ENCODE measurements around the gene DMAC2.
"Not testable (repeated sequence)": the region's sequence is repeated elsewhere in the genome, so short reads cannot be mapped to it uniquely, and the experiment has no call there.

Gene DMAC2

DNA sequence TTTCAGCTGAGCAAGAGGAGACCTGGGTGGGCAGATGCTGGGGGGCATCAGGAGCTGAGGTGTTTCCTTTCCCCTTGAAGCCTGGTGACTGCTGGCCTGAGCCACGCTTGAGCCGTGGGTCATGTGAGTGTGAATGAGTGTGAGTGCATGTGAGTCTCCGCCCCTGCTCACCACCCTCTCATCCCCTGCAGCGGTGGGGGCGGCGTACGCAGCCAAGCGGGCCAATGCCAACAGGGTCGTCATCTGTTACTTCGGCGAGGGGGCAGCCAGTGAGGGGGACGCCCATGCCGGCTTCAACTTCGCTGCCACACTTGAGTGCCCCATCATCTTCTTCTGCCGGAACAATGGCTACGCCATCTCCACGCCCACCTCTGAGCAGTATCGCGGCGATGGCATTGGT, 17.7 kb downstream of the DMAC2 start:
- no peak for DNase-seq

DNA sequence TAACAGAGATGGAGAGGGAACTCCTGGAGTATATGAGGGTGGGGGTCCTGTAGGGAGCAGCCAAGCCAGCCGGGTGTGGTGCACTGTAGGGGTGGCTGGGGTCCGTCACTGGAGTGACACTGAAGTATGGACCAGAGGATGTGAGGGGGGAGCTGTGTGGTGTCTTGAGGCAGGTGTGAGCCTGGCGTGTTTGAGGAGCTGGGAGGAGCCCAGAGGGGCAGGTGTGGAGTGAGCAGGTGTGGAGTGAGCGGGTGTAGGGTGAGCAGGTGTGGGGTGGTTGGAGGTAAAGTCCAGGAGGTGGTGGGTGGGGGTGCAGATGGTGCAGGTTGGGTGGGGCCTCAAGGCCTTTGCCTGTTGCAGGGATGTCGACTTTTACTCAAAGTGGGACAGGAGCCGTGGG, 18.4 kb downstream of the DMAC2 start:
- DNase-seq = no peak

DNA sequence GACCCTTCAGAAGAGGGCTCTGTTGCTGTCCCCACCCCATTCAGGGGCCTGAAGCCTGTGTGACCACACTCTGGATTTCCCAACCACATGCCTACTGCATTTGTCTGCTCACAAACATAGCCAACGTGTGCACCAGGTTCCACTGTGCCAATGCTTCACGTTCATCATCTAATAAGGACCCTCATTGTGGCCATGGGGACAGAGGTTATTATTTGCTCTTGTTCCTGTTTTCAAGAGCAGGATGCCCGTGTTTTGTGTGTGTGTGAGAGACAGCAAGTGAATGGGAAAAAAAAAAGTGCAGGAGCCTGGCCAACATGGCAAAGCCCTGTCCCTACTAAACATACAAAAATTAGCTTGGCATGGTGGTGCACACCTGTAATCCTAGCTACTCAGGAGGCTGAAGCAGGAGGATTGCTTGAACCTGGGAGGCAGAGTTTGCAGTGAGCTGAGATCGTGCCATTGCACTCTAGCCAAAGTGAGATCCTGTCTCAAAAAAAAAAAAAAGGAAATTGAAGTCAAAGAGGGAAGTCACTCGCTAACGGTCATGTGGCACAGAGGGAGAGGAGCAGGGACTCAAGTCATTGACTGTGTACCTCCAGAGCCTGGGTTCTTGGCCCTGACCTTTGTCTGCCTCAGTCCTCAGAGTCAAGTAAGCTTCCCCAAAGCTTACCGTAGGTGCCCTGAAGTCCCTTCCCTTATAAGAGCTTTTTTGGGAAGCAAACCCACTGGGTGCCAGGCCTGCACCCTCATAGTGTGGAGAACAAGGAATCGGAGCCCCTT, 19.4 kb downstream of the DMAC2 start:
- no peak for DNase-seq

DNA sequence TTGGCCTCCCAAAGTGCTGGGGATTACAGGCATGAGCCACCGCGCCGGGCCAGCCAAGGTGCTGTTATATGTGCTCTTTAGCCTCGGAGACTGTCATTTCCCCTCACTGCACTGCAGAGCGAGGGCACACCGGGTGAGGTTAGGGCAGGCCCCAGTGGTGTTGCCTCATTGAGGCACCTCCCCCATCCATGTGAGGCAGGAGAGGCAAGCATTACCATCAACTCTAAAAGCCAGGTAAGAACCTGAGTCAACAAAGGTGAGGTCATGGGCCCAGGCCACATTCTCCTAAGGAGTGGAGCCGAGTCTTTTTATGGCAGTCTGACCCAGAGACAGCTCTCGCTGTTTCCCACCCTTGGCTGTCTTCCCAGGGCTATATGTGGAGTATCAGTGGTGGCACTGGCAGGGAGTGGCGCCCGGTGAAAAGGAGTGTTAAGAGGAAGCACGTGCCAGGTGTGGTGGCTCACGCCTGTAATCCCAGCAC, 23.5 kb downstream of the DMAC2 start:
- DNase-seq = no peak

DNA sequence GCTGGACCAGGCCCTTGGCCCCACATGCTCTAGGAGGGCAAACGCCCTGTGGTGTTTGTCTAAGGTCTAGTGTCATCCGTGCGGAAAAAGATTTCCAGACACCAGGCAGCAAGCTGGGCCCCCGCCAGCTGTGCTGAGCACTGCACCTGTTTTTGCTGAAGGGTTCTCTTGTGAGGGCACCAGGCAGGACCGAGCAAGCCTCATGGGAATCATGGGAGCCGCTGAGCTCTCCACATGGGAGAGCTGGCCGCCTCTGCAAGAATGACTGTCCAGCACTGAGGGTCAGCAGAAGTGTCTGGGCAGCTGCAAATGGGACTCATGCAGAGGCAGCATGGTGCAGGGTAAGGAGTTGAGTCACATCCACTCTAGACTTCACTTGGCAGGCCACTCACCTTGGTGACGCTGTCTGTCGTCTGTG, 24.5 kb downstream of the DMAC2 start:
- DNase-seq = no peak

DNA sequence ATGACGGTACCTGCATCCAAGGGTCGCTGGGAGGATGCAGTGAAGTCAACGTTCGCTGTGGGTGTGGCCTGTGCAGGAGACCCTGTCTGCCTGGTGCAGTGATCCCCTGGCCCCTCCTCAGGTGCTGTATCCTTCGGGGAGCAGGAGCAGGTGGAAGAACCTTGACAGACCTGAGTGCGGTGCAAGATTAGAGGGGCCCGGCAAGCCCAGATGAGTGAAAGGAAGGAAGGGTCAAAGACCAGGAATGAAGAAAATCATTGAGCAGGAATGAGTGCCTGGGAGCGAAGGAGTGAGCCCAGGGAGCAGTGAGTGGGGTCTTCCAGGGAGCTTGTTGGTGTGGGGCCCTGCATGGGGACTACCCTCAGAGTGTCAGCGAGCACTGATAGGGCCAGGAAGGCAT, 25.3 kb downstream of the DMAC2 start:
- DNase-seq = no peak

DNA sequence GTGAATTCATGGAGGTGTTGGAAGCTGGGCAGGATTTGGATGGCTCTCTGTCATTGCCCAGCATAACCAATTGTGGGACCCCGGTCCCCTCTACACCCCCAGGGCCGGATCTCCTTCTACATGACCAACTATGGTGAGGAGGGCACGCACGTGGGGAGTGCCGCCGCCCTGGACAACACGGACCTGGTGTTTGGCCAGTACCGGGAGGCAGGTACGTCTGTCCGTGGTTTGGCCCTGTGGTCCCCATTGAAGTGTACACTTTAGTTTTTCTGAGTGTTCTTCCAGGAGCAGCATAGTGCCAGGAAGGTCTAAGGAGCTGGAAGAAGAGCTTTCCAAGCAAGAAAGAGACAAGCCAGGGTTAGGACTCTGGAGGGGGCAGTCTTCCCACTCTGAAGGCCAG, 25.8 kb downstream of the DMAC2 start:
- DNase-seq = no peak

DNA sequence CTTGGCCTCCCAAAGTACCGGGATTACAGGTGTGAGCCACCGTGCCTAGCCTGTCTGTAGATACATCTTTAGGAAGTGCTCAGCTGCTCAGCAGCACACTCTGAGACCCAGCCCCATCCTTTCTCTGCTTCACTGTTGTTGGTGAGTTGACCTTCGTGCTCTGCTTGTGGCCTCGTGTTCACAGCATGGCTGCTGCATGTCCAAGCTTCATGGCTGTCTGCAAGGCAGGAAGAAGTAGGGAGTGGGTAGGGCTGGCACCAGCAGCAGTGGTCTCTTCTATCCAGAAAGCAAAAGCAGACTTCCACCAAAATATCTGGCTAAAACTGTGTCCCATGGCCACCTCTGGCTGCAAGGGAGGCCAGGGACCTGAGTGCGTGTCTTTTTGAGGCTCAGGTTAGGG, 26.8 kb downstream of the DMAC2 start:
- DNase-seq = no peak

DNA sequence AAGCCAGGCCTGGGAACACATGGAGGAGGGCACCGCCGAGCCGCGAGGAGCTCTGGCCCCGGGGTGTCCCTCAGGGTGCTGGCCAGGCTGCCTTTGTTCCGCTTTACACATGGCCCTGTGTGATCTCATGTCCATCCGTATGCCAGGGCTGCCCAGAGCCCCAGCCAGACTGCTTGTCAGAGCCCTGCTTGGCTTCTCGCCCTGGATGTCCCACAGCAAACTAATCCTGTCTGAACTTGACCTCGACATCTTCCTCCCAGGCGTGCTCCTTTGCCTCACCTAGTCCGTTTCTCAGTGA, 27.8 kb downstream of the DMAC2 start:
- DNase-seq = no peak

DNA sequence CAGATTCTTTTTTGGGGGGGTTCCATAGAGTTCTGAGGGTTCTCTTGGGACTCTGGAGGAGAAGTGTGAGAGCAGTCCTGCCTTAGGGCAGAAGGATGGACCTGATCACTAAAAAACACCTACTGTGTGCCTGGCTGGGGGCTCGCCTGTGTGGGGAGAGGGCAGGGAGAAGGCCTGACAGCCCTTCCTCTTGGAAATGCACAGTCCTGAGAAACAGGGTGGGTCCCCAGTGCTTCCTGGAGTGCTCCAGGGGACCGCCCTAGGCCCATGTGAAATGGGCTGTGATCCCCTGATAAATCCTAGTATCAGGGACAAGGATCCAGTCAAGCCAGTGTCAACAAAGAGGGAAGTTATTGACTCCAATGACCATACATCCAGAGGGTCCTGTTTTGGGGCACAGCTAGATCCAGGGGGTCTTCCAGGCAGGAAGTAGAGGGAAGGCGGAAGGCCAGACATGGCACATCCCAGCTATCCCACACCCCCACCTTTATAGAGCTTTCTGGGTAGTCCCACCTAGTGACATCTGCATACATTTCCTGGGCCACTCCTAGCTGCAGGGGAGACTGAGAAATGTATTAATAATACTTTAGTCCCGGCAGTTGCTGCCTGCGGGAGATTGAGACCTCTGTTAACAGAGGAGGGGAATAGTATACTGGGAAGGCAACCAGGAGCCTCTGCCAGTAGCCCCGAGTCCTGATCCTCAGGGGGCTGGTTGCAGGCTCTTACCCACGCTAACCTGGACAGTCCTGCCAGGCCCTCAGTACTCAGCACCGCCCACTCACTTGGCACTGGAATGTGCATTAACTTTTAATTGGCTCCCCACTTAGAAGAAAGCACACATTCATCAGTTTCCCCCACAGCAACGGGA, 28.4 kb downstream of the DMAC2 start:
- DNase-seq = no peak

DNA sequence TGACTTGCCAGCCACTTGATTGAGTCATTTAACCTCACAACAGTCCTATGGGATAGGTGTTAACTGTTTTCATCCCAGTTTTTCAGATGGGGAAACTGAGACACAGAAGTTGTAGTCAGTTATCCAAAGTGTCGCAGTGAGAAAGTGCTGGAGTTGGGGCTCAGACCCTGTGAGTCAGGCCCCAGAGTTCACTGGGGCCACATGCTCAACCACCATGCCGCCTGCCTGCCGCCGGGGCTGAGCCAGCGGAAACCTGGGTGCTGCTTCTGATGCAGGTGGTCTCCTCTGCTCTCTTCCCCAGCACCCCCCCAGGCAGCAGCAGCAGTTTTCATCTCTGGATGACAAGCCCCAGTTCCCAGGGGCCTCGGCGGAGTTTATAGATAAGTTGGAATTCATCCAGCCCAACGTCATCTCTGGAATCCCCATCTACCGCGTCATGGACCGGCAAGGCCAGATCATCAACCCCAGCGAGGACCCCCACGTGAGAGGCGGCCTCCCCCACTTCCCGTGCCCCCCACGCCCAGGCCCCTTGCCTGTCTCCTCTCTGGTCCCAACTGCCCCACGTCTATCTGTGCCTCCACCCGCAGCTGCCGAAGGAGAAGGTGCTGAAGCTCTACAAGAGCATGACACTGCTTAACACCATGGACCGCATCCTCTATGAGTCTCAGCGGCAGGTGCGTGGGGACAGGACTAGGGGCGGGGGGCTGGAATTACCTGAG, 29.2 kb downstream of the DMAC2 start:
- DNase-seq = no peak

DNA sequence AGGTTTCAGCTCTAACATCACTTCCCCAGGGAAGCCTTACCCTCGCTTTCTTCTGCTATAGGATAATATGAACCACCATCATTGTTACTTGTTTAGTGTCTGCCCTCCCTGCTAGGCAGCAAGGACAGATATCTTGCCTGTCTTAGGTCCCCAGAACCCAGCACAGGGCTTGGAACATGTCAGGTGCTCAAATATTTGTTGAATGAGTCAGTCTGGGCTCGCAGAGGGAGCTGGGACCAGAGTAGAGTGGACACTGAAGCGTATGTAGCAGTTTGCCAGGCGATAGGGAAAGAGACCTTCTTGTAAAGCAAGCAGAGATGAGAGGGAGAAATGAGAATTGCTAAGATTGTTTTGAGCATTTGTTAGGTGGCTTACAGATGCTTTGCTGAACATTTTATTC, 30.4 kb downstream of the DMAC2 start:
- no peak for DNase-seq

DNA sequence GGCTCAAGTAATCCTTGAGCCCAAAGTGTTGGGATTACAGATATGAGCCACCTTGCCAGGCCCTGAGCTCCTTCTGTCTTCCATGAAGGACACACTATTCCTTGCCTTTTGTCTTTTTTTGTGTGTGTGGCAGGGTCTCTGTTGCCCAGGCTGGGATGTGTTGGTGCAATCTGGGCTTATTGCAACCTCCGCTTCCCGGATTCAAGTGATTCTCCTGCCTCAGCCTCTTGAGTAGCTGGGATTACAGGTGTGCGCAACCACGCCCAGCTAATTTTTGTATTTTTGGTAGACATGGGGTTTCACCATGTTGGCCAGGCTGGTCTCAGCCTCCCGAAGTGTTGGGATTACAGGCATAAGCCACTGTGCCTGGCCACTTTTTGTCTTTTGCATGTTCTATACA, 30.9 kb downstream of the DMAC2 start:
- DNase-seq = not testable (repeated sequence)

DNA sequence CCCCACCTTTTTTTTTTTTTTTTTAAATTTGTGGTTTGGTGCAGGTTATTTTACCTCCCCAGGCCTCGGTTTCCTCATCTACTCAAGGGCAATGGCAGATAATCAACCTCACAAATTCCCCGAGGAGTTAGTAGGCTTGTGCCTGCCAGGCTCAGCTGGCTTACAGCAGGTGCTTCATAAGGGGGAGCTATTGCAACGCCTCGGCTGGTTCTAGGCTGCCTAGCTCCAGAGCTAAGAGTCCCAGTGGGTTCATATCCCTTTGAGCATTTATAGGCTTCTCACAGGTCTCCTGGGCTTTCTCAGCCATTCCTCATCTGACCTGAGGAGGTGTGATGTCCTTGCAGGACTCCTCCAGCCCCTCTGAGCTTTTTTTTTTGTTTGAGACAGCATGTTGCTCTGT, 31.5 kb downstream of the DMAC2 start:
- no peak for DNase-seq

DNA sequence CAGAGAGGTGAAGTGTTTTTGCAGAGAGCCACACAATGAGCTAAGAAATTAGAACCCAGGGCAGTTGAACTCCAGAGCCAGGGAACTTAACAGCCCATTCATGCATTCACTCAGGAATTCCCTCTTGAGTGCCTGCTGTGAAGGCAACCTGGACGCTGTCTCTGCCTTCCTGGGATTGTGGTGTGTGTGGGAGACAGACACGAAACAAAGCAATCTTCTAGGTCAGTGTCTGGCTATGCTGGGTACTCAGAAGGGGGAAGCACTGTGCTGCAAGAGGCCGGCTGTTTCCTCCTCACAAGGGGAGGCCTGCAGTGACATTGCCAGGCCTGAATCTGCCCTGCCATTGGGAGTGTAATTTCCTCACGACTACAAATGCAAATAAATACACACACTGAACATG, 32.4 kb downstream of the DMAC2 start:
- no peak for DNase-seq

DNA sequence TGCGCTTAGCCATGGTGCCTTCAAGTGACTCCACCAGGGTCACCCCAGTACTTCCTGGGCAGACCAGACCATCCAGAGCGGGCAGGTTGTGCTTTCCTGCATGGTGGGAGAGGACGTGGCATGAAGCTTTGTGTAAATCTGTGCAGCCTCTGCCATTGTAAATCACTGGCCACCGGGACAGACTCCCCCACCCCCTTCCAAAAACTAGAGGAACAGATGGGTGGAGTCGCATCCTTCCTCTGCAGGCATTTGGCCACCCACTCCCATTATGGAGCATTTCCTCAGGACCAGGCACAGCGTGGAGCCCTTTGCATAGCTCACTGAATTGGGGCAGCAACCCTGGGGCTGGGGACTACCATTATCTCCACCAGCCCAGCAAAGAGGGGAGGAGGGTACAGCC, 33.9 kb downstream of the DMAC2 start:
- DNase-seq = no peak

DNA sequence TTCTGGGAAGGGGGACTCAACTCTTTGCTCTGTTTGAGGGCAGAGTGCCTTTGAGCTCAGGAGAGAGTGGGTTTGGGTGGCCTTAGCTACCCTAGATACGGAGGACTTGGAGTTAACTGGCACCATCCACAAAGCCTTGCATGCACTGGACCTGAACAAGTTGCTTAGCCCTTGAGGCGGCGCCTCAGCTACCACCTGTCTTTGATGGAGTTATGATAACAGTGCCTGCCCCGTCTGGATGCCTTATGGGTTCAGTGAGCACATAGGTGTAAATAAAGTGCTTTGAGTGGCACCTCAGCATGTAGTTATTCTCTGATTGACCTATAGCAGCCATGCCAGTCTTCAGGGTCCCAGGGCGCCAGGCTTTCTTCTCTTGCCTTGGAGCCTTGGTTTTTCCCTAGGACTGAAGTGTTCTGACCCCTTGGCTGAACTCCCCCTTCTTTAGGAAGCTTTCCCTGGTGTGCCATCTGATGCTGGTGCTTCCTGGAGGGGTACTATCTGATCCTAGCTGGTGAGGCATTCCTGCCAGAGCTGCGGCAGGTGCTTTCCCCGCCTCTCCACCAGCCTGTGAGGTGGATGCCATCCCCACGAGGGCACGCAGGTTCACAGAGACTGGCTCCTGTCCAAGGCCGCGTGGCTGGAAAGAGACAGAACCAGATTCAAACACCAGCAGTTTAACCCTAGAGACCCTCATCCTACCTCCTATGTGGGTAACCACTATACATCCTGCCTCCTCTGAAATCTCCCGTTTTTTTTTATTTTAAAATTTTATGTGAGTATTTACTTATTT, 36.3 kb downstream of the DMAC2 start:
- DNase-seq = no peak

DNA sequence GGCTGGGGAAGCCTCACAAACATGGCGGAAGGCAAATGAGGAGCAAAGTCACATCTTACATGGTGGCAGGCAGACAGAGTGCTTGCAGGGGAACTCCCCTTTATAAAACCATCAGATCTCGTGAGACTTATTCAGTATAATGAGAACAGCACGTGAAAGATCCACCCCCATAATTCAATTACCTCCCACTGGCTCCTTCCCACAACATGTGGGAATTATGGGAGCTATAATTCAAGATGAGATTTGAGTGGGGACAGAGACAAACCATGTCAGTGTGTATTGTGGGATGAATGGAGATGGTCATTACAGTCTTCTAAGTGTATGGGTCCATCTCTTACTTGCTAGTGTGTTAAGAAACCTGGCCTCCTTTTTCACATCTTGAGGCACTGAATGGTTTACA, 37.7 kb downstream of the DMAC2 start:
- DNase-seq = no peak

DNA sequence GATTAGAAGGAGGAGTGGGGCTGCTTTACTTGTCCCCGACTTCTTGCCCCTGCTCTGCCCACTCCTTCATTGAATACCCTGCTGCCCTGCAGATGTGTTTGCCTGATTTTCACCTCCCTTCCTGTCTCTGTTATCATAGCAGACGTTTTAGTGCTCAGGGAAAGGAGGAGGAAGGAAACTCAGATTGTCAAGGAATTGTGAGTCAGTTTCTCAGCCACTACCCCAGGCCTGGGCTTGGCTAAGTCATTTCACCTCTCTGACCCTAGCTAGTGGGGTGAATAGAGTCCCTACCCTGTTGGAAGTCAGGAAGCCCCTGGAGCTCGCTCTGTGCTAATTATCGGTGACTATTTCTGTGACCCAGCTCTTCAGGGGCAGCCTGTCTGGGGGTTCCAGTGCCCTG, 38.2 kb downstream of the DMAC2 start:
- DNase-seq = no peak

DNA sequence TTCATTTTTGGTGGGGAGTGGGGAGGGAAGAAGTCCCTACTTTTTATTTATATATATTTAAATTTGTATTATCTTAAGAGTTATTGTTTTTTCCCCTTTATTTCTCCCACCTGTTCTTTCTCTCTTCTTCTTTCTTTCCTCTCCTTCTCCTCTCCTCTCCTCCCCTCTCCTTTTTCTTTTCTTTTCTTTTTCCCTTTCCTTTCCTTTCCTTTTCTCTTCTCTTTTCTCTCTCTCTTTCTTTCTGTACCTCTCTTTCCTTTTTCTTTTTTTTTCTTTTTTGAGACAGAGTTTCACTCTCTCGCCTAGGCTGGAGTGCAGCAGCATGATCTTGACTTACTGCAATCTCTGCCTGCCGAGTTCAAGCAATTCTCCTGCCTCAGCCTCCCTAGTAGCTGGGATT, 40.2 kb downstream of the DMAC2 start:
- DNase-seq = no peak

DNA sequence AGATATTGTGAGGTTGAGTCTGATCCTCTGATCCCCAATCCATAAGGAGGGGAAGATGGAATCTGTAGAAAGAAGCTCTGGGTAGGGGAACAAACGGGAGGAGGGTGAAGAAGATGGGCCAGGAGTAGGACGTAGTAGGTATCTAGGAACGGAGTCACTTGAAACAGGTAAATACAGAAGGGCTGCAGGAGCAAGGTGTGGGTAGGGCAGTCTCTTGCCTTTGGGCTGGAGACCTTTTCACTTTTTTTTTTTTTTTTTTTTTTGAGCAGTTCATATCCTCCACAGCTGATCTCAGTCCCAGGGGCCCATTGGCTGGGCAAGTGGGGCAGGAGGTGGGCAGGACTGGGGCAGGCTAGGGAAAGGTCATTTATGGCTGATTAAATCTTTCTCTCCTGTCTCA, 40.6 kb downstream of the DMAC2 start:
- no peak for DNase-seq

DNA sequence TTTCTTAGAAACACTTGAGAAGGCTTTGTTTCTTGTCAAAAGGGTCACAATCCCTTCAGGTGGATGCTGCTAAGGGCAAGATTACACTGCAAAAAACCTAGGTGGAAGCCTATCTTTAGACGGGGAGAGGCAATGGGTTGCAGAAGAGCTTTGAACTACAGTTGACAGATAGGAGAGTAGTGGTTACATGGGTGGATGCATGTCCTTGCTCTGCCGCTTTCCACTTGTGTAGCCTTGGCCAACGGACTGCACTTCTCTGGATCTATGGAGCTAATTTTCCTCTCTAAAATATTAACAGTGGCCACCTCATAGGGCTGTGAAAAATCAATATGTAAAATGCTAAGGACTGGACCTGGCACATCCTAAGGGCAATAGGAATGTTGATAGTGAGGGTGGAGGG, 41.1 kb downstream of the DMAC2 start:
- DNase-seq = no peak

DNA sequence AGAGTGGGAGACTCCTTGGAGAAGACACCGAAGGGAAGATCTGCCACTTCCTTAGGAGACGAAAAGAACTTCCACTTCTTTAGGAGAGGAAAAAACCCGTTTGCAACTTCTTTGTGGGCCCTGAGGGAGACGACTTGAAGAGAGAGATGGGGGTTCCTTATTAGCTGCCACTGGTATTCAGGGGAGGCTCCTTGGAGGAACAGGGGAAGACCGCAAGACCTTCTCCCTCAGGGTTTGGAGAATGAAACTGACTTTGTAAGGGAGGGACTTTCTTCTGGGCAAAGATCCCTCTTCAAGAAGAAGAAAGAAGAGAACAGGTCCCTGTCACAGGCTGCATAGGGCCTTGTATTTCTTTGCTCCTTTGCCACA, 41.7 kb downstream of the DMAC2 start:
- DNase-seq = no peak

Measured in NCI-H446 (cell line).